COLO829 (cell line): ENCODE measurements around the gene CD52.
"Not testable (repeated sequence)": the region's sequence is repeated elsewhere in the genome, so short reads cannot be mapped to it uniquely, and the experiment has no call there.

Experiments
- DNase-seq: peaks from one replicate; pipeline ENCODE4 v3.0.0; 2012; ENCODE audit warnings: low spot score

Gene CD52

GRCh38 chr1:26302733-26303405 lies 14.9 kb upstream of the CD52 start:
- no peak for DNase-seq

- no peak for DNase-seq
Measured at GRCh38 chr1:26305667-26306289, 12.0 kb upstream of the CD52 start.

- peak; percentile 98 for DNase-seq
Measured at GRCh38 chr1:26306290-26307229, 11.2 kb upstream of the CD52 start, which contains the start of gene UBXN11. UBXN11 (minus strand) TSS chr1:26306636; CDS start chr1:26302883, 3,753 bp downstream.

GRCh38 chr1:26307363-26307781 lies 10.4 kb upstream of the CD52 start:
- no peak for DNase-seq

GRCh38 chr1:26307966-26308899 lies 9.5 kb upstream of the CD52 start:
- DNase-seq: not testable (repeated sequence)

- DNase-seq: no peak
Measured at GRCh38 chr1:26314501-26314900, 3.3 kb upstream of the CD52 start.

- DNase-seq: no peak
Measured at GRCh38 chr1:26315874-26316850, 1.6 kb upstream of the CD52 start.

- DNase-seq: no peak
Measured at GRCh38 chr1:26317146-26317545, 612 bp upstream of the CD52 start.

- no peak for DNase-seq
Measured at GRCh38 chr1:26318338-26319064, 743 bp downstream of the CD52 start.

- no peak for DNase-seq
Measured at GRCh38 chr1:26320896-26321295, 3.1 kb downstream of the CD52 start.

- DNase-seq: peak; percentile 66
Measured at GRCh38 chr1:26321315-26322041, 3.7 kb downstream of the CD52 start.

- no peak for DNase-seq
Measured at GRCh38 chr1:26322042-26322331, 4.2 kb downstream of the CD52 start.

- no peak for DNase-seq
Measured at GRCh38 chr1:26323382-26323781, 5.6 kb downstream of the CD52 start.

GRCh38 chr1:26324550-26324949 lies 6.8 kb downstream of the CD52 start:
- no peak for DNase-seq

GRCh38 chr1:26327956-26328362 lies 10.2 kb downstream of the CD52 start:
- DNase-seq: no peak

GRCh38 chr1:26328597-26328996 lies 10.8 kb downstream of the CD52 start:
- DNase-seq: no peak

- not testable (repeated sequence) for DNase-seq
Measured at GRCh38 chr1:26329380-26329779, 11.6 kb downstream of the CD52 start.

GRCh38 chr1:26330276-26330675 lies 12.5 kb downstream of the CD52 start:
- DNase-seq: no peak

- DNase-seq: not testable (repeated sequence)
Measured at GRCh38 chr1:26333312-26333711, 15.6 kb downstream of the CD52 start.
